ENCODE data around the gene UNC50.

UNC50 gene

GRCh38 chr2:98570356-98570755 is 38.0 kb upstream of the UNC50 start:
- no peak for TF ChIP-seq CTCF (IDR thresholded peaks at IDR 0.05; ENCODE audit: low read depth, low read length)
- no peak for DNase-seq (ENCODE audit: extremely low read depth, low read depth)

- DNase-seq (ENCODE audit: extremely low read depth, low read depth), result no peak
- no peak for TF ChIP-seq CTCF (IDR thresholded peaks at IDR 0.05; ENCODE audit: low read depth, low read length)
Measured at GRCh38 chr2:98571121-98571701, 37.2 kb upstream of the UNC50 start.

- no peak for DNase-seq (ENCODE audit: extremely low read depth, low read depth)
- no peak for TF ChIP-seq CTCF (IDR thresholded peaks at IDR 0.05; ENCODE audit: low read depth, low read length)
Measured at GRCh38 chr2:98571796-98572195, 36.6 kb upstream of the UNC50 start.

GRCh38 chr2:98572211-98572610 is 36.2 kb upstream of the UNC50 start:
- TF ChIP-seq CTCF (IDR thresholded peaks at IDR 0.05; ENCODE audit: low read depth, low read length), result no peak
- no peak for DNase-seq (ENCODE audit: extremely low read depth, low read depth)

GRCh38 chr2:98572676-98573075 is 35.7 kb upstream of the UNC50 start:
- no peak for TF ChIP-seq CTCF (IDR thresholded peaks at IDR 0.05; ENCODE audit: low read depth, low read length)
- no peak for DNase-seq (ENCODE audit: extremely low read depth, low read depth)

GRCh38 chr2:98573426-98573825 is 35.0 kb upstream of the UNC50 start:
- TF ChIP-seq CTCF (IDR thresholded peaks at IDR 0.05; ENCODE audit: low read depth, low read length), result no peak
- no peak for DNase-seq (ENCODE audit: extremely low read depth, low read depth)

- DNase-seq (ENCODE audit: extremely low read depth, low read depth), result no peak
- TF ChIP-seq CTCF (IDR thresholded peaks at IDR 0.05; ENCODE audit: low read depth, low read length), result no peak
Measured at GRCh38 chr2:98576666-98577312, 31.6 kb upstream of the UNC50 start.
